DMS79 treated with DMSO at 0.1 percent for 48 hours (cell line): ENCODE data around the gene CHI3L2.

ENCODE experiments used
- DNase-seq: peaks from one replicate; lab custom pipeline; 2025; lab: John Stamatoyannopoulos, UW

Gene CHI3L2

GRCh38 chr1:111227434-111227833, at the start of gene CHI3L2:
TSS of gene CHI3L2 (plus strand) at chr1:111227713. CDS start at chr1:111227730, 17 bp downstream.
- DNase-seq: no peak

- no peak for DNase-seq
These were observed 47.5 kb upstream of the CHI3L2 start for GRCh38 chr1:111179968-111180533.

- DNase-seq: no peak
These were observed 45.5 kb upstream of the CHI3L2 start for GRCh38 chr1:111182052-111182451.

GRCh38 chr1:111183308-111184069, 44.0 kb upstream of the CHI3L2 start:
- peak; percentile 40 for DNase-seq

- no peak for DNase-seq
These were observed 42.9 kb upstream of the CHI3L2 start for GRCh38 chr1:111184663-111185062.

GRCh38 chr1:111190931-111191451, 36.5 kb upstream of the CHI3L2 start:
- DNase-seq: no peak

GRCh38 chr1:111191496-111191895, 36.0 kb upstream of the CHI3L2 start:
- no peak for DNase-seq

GRCh38 chr1:111192074-111192473, 35.4 kb upstream of the CHI3L2 start:
- DNase-seq: no peak

GRCh38 chr1:111192658-111193519, 34.6 kb upstream of the CHI3L2 start:
- DNase-seq: no peak

- DNase-seq: no peak
These were observed 33.6 kb upstream of the CHI3L2 start for GRCh38 chr1:111193712-111194480.

GRCh38 chr1:111195002-111195684, 32.4 kb upstream of the CHI3L2 start:
- DNase-seq: no peak

- no peak for DNase-seq
These were observed 31.3 kb upstream of the CHI3L2 start for GRCh38 chr1:111196213-111196612.

GRCh38 chr1:111197598-111198284, 29.8 kb upstream of the CHI3L2 start:
- no peak for DNase-seq

GRCh38 chr1:111198836-111199235, 28.7 kb upstream of the CHI3L2 start:
- no peak for DNase-seq

GRCh38 chr1:111199329-111199728, 28.2 kb upstream of the CHI3L2 start:
- no peak for DNase-seq

GRCh38 chr1:111199881-111200801, 27.4 kb upstream of the CHI3L2 start, which contains the start of gene DENND2D:
TSS of gene DENND2D (minus strand) at chr1:111200646. CDS start at chr1:111200459, 187 bp downstream.
- no peak for DNase-seq

GRCh38 chr1:111200802-111201161, 26.7 kb upstream of the CHI3L2 start:
- DNase-seq: no peak

GRCh38 chr1:111201275-111202090, 26.0 kb upstream of the CHI3L2 start:
- no peak for DNase-seq

GRCh38 chr1:111202366-111202706, 25.2 kb upstream of the CHI3L2 start:
- no peak for DNase-seq
